ENCODE measurements around the gene MYOF. TPM values are rescaled to one million over a fixed set of nuclear protein-coding genes. Genes with fewer than 3 reads are reported as not detected.
"Not testable (repeated sequence)": the region's sequence is repeated elsewhere in the genome, so short reads cannot be mapped to it uniquely, and the experiment has no call there.

The MYOF gene
- total RNA-seq, 1 donor = 5.2 TPM

DNA sequence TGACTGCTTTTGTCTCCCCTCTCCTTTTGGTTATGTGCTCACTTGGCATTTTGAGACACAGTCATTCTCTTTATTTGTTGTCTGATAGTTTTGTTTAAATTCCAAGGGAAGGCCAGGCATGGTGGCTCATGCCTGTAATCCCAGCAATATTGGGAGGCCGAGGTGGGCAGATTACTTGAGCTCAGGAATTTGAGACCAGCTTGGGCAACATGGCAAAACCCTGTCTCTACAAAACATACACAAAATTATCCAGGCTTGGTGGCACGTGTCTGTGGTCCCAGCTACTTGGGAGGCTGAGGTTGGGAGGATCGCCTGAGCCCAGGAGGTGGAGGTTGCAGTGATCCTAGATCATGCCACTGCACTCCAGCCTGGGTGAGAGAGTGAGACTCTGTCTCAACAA lies 167.5 kb downstream of the MYOF start:
- not testable (repeated sequence) for H3K9me3 ChIP-seq (ENCODE audit: low read depth, low read length); H3K4me3 ChIP-seq (ENCODE audit: low read length); H3K27me3 ChIP-seq (ENCODE audit: insufficient read depth, low read length); H3K4me1 ChIP-seq (ENCODE audit: insufficient read depth, low read length)

DNA sequence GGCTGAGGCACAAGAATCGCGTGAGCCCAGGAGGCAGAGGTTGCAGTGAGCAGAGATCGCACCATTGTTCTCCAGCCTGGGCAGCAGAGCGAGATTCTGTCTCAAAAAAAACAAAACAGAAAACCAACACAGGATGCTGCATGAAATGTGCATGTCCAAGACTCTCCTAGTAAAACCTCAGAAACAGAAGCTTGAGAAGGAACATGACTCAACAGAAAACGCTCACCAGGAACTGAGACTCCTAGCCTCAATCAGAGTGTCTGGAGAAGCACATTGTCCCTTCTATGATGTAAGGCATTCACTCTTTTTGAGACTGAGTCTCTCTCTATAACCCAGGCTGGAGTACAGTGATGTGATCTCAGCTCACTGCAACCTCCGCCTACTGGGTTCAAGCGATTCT lies 168.3 kb downstream of the MYOF start:
- Histone ChIP-seq H3K4me3 (ENCODE audit: low read length) (no peak overlapping the region), H3K4me1 (ENCODE audit: insufficient read depth, low read length) (no peaks in the 10 kb centered on the region), H3K27me3 (ENCODE audit: insufficient read depth, low read length) (no peaks in the 10 kb centered on the region), H3K9me3 (ENCODE audit: low read depth, low read length) (no peaks in the 10 kb centered on the region)

DNA sequence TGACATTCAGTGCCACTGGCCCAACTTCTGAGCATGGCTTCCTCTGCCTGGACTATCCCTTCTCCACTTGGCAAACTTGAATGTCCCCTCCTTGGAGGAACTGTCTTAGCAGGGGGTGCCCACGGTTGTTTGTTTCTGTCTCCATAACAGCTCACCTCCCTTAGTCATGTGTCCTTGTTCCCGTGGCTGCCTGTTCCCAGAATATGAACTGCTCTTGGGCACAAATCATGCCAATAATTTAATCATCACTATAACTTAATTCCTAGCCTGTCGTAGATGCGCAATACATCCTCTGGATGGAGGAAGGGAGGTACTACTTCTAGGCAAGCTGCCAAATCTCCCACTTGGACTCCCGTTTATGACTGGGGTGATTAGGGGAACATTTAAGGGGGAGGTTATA lies 173.1 kb downstream of the MYOF start:
- Histone ChIP-seq H3K9me3 (ENCODE audit: low read depth, low read length) (no peaks in the 10 kb centered on the region), H3K4me3 (ENCODE audit: low read length) (no peak overlapping the region), H3K4me1 (ENCODE audit: insufficient read depth, low read length) (no peaks in the 10 kb centered on the region), H3K27me3 (ENCODE audit: insufficient read depth, low read length) (no peaks in the 10 kb centered on the region)

DNA sequence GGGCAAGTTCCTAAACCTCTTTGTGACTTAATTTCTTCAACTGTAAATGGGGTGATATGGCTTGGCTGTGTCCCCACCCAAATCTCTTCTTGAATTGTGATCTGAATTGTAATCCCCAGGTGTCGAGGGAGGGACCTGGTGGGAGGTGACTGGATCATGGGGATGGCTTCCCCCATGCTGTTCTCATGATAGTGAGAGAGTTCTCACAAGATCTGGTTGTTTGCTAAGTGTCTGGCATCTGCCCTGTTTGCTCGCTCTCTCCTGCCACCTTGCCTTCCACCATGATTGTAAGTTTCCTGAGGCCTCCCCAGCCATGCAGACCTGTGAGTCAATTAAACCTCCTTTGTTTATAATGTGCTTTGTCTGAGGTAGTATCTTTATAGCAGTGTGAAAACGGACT lies 177.0 kb downstream of the MYOF start:
- Histone ChIP-seq H3K4me1 (ENCODE audit: insufficient read depth, low read length) (no peaks in the 10 kb centered on the region), H3K4me3 (ENCODE audit: low read length) (no peak overlapping the region), H3K9me3 (ENCODE audit: low read depth, low read length) (no peaks in the 10 kb centered on the region), H3K27me3 (ENCODE audit: insufficient read depth, low read length) (no peaks in the 10 kb centered on the region)

DNA sequence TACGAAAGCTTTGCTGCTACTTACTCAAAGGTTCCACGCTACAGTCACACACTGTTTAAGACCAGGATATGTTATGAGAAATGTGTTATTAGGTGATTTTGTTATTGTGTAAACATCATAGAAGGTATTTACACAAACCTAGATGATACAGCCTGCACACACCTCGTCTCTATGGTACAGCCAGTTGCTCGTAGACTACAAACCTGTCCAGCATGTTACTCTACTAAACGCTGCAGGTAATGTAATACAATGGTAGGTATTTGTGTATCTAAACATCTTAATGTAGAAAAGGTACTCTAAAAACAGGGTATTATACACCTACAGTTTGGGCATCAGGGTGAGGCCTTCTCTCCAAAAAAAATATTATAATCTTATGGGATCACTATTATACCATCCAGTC lies 181.2 kb downstream of the MYOF start:
- Histone ChIP-seq H3K4me1 (ENCODE audit: insufficient read depth, low read length) (no peaks in the 10 kb centered on the region), H3K4me3 (ENCODE audit: low read length) (no peak overlapping the region), H3K9me3 (ENCODE audit: low read depth, low read length) (no peaks in the 10 kb centered on the region), H3K27me3 (ENCODE audit: insufficient read depth, low read length) (no peaks in the 10 kb centered on the region)

DNA sequence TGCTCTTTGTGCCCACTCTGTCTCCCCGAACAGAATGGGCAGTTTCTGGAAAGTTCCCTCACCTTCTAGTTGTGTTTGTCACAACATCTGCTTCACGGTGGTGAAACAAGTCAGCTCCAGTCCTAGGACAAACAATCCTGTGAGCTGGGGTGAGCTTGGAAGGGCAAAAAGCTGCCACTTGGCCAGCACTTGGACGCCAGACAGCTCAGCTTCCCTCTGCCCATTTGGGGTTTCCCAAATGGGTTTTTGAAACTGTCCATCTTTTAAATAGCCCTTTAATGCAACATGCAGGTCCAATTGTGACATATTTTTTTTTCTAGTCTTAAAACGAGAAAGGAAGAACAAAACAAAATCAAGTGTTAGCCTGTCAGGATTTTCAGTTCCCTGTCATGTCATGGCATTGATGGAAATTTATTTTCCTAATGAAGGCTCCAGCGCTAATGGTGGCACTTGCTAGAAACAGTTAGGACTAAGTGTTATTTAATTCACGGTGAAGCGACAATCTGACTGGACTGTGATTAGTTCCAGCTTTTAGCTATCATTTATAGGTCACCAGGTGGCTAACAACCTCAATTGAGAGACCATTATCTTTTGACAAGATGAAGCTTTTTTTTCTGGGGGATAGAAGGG lies 181.7 kb downstream of the MYOF start:
- Histone ChIP-seq H3K4me1 (ENCODE audit: insufficient read depth, low read length) (no peaks in the 10 kb centered on the region), H3K27me3 (ENCODE audit: insufficient read depth, low read length) (no peaks in the 10 kb centered on the region), H3K9me3 (ENCODE audit: low read depth, low read length) (no peaks in the 10 kb centered on the region), H3K4me3 (ENCODE audit: low read length) (no peak overlapping the region)

DNA sequence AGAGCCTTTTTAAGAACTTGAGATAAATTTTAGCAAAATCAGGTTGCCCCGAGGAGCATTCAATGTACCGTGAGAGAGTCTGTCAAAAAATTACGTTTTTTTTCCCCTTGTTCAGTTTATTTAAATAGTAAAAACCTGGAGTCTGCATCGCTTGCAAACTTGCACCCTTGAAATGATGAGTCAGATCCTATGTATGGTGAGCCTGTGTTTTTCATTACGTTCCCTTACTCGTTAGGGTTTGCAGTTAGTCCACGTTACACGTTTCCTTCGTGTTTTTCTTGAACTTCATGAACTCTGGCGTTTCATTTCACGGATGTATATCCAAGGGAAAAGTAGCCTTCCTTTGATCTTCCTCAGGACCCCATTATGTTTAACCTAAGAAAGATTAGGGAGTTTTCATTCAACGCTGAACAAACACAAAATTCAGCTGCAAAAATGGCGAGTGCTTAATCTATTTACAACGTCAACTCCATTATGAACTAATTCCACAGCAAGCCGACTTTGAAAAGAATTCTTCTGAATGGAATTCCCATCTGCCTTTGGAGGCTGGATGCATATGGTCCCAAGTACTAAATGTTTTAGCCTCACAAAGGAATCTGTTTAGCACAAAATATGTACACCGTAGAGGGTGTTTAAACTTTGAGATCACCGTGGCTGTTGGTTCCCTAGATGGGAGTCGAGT lies 182.4 kb downstream of the MYOF start:
- Histone ChIP-seq H3K4me3 (ENCODE audit: low read length) (no peak overlapping the region), H3K27me3 (ENCODE audit: insufficient read depth, low read length) (no peaks in the 10 kb centered on the region), H3K9me3 (ENCODE audit: low read depth, low read length) (no peaks in the 10 kb centered on the region), H3K4me1 (ENCODE audit: insufficient read depth, low read length) (no peaks in the 10 kb centered on the region)

DNA sequence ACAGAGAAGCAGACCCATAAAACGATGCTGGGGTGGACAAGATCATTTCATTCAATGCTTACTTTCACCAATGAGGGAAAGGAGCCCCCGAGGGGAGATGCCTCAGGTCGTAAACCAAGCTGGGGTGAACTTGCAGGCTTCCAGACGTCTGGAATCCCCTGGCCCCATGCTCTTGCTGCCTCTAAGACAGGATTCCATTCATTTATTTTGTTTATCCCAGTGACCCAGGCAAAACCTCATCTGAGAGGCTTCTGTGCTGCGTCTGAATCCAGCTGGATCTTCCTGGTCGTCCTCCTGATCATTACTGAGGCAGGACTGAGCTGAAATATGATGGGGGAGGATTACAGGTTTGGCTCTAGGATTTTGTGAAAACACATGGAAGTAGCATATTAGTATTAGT lies 182.9 kb downstream of the MYOF start:
- no peak overlapping the region for H3K4me3 ChIP-seq (ENCODE audit: low read length)
- no peaks in the 10 kb centered on the region for H3K4me1 ChIP-seq (ENCODE audit: insufficient read depth, low read length)
- no peaks in the 10 kb centered on the region for H3K27me3 ChIP-seq (ENCODE audit: insufficient read depth, low read length)
- no peaks in the 10 kb centered on the region for H3K9me3 ChIP-seq (ENCODE audit: low read depth, low read length)

DNA sequence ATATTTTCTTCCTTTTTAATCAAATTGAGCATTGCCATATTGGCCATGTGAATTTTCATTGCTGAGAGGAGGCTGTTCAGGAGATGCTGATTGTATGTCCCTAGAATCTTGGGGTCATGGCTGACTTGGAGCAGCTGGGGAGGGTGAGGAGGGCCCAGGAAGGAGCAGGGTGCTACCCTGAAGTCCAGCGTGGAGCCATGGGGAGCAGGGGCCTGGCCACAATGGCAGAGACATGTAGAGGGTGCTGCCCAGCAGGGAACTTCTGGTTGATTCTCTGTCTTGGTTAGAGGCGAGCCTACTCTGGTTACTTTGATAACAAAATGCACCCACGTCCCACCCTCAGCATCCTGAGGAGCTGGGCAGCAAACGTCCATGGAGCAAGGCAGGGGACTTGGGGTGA lies 186.0 kb downstream of the MYOF start:
- H3K27me3 ChIP-seq (ENCODE audit: insufficient read depth, low read length) = no peaks in the 10 kb centered on the region
- no peaks in the 10 kb centered on the region for H3K4me1 ChIP-seq (ENCODE audit: insufficient read depth, low read length)
- no peaks in the 10 kb centered on the region for H3K9me3 ChIP-seq (ENCODE audit: low read depth, low read length)
- no peak overlapping the region for H3K4me3 ChIP-seq (ENCODE audit: low read length)

DNA sequence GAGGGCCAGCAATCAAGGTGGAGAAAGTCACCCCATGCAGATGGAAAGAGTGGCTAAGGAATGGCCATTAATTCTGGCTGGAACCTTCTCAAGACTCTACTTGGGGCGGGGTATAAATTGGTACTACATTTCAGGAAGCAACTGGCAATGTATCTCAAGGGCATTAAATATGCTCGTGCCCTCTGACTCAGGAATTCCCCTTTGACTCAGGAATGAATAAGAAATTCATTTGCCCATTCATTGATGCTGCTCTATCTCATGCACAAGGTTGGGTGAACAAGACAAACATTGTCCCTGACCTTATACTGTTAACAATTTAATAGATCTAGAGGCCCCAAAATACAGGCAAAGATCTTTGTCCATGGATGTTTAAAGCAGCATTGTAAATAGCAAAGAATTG lies 188.1 kb downstream of the MYOF start:
- Histone ChIP-seq H3K9me3 (ENCODE audit: low read depth, low read length) (no peaks in the 10 kb centered on the region), H3K4me3 (ENCODE audit: low read length) (no peak overlapping the region), H3K4me1 (ENCODE audit: insufficient read depth, low read length) (no peaks in the 10 kb centered on the region), H3K27me3 (ENCODE audit: insufficient read depth, low read length) (no peaks in the 10 kb centered on the region)

DNA sequence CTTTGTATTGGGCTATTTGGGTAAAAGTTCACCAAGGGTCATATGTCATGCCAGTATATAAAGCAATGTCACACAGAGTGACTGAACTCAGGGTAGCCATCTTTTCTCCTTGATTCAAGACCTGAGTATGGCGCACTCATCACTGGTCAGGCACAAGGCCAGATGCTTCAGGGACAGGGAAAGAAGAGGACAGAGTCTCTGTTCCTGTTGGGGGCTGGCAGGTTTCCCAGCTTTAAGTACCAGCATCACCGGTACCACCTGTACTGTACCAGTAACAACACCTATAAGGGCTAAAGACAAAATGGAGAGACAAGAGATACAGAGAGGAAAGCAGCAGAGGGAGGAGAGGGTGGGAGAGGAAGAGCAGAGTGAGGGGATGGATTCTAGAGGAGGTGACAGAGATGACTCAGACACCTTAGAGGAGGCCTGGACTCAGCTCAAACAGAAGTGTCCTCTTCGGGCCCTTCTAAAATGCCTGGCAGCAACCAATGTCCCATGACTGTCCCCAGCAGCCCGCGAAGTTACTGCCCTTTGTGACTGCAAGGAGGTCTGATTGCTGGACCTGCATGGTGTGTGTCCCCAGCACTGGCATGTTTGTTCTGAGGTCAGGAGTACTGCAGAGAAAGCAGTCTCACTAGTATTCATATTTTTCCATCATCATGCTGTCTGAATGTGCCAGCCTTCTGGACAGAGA lies 191.3 kb downstream of the MYOF start:
- H3K9me3 ChIP-seq (ENCODE audit: low read depth, low read length) = no peaks in the 10 kb centered on the region
- H3K4me3 ChIP-seq (ENCODE audit: low read length) = no peak overlapping the region

DNA sequence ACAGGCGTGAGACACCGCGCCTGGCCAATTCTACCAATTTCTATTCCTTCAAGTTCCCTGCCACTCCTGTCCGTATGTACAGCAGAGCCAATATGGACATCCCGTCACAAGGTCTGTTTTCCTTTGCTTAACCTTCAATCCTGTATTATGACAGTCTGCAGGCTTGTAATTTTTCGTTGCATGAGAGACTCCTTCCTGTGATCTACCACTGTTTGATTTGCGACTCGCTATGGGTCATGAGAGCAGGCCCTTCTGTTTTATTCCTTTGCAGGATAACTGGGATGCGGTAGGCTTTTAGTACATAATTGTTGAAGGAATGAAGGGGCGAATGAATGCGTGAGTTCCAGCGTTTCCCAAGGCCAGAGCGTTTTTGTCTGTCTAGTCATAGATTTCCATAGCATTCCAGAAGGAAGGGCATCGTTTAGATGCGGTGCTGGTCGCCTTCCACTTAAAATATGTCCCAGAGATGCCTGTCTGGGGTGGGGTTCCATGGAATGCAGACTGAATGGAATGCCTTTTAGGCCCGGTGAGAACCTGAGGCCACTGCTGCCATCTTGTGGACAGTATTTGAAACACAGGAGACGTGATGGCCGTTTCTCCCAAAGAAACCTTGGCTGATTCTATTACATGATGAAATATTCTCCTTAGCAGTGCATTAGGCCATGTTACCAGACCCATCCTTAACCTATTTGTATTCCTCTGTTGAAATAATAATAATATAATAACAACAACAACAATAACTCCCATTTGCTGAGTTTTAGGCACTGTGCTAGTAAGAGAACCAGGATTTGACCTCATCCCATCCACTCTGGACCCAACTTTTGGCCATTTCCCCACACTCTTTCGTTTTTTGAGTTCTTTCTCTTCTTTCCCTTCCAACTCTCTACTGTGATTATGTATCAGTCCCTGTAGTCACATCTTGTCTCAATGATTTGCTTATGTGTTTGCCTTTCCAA lies 193.2 kb downstream of the MYOF start:
- no peaks in the 10 kb centered on the region for H3K9me3 ChIP-seq (ENCODE audit: low read depth, low read length)
- H3K27me3 ChIP-seq (ENCODE audit: insufficient read depth, low read length) = no peaks in the 10 kb centered on the region
- peaks cover 6% of the 10 kb centered on the region for H3K4me1 ChIP-seq (ENCODE audit: insufficient read depth, low read length)
- no peak overlapping the region for H3K4me3 ChIP-seq (ENCODE audit: low read length)

More for the DNA sequence above, 191.3 kb downstream of the MYOF start:
- Histone ChIP-seq H3K27me3 (ENCODE audit: insufficient read depth, low read length) (no peaks in the 10 kb centered on the region), H3K4me1 (ENCODE audit: insufficient read depth, low read length) (no peaks in the 10 kb centered on the region)

DNA sequence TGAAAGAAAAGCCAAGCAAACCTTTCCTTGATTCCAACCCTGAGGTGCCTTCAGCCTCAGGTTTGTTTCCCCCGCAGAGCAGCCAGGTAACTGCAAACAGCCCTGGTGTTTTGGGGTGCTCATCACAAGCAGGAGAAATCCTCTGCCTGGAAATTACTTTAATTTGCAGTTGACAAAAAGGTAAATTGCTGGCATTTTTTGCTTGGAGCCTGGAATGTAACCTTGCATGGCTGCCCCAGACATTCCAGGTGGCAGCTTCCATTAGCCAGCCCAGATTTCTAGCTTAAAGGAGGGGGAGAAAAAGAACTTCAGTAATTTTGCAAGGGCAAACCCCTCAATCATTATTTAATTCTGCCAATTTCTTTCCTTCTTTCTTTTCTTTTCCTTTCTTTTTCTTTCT lies 194.4 kb downstream of the MYOF start:
- no peaks in the 10 kb centered on the region for H3K9me3 ChIP-seq (ENCODE audit: low read depth, low read length)
- peaks cover 15% of the 10 kb centered on the region for H3K4me1 ChIP-seq (ENCODE audit: insufficient read depth, low read length)
- no peak overlapping the region for H3K4me3 ChIP-seq (ENCODE audit: low read length)
- H3K27me3 ChIP-seq (ENCODE audit: insufficient read depth, low read length) = no peaks in the 10 kb centered on the region

DNA sequence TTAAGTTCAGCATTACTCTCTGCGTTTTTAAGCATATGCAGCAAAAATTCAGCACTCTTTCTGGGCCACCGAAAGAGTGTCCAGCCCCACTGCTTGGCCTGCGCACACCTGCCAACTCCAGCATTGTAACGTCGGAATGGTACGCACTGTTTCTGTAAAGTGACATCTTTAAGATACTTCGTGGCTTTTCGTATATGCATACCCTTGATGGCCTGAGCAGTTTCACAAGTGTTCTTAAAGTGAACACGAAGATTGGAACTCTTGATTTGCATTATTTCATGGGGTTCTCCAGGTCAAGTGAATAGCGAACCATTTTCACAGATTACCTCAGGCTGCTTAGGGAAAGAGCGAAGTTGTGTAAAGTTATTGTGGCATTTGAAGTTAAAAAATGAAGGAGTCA lies 197.9 kb downstream of the MYOF start:
- not testable (repeated sequence) for H3K9me3 ChIP-seq (ENCODE audit: low read depth, low read length); H3K4me3 ChIP-seq (ENCODE audit: low read length); H3K27me3 ChIP-seq (ENCODE audit: insufficient read depth, low read length)
- peaks cover 15% of the 10 kb centered on the region for H3K4me1 ChIP-seq (ENCODE audit: insufficient read depth, low read length)

DNA sequence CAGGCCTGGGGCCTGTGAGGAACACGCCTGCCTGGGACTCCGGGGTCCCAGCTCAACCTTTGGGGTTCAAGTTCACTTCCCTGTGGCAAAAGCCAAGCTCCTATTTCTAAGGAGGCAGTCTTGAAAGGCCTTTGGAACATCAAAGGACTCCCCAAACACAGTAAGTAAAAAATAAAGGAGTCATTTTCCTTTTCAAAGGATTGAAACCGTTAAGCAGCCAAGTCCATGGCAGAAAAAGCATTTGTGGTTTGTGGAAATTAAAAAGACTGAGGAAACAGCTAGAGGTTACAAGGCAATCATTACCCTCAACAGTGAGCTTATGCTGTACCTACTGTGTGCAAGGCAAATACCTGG lies 200.8 kb downstream of the MYOF start:
- no peaks in the 10 kb centered on the region for H3K9me3 ChIP-seq (ENCODE audit: low read depth, low read length)
- H3K4me1 ChIP-seq (ENCODE audit: insufficient read depth, low read length) = peaks cover 15% of the 10 kb centered on the region
- H3K4me3 ChIP-seq (ENCODE audit: low read length) = no peak overlapping the region
- H3K27me3 ChIP-seq (ENCODE audit: insufficient read depth, low read length) = no peaks in the 10 kb centered on the region

Measured in mononuclear cell (primary cell).